Amniotic stem cell (primary cell): ENCODE measurements around the gene ZBTB46.
"Not testable (repeated sequence)": the region's sequence is repeated elsewhere in the genome, so short reads cannot be mapped to it uniquely, and the experiment has no call there.

Experiments used
- DNase-seq: peaks from one replicate; lab custom pipeline; 2025; lab: John Stamatoyannopoulos, UW

The ZBTB46 gene

GRCh38 chr20:63787302-63787701, 43.8 kb downstream of the ZBTB46 start:
- DNase-seq = no peak

DNA sequence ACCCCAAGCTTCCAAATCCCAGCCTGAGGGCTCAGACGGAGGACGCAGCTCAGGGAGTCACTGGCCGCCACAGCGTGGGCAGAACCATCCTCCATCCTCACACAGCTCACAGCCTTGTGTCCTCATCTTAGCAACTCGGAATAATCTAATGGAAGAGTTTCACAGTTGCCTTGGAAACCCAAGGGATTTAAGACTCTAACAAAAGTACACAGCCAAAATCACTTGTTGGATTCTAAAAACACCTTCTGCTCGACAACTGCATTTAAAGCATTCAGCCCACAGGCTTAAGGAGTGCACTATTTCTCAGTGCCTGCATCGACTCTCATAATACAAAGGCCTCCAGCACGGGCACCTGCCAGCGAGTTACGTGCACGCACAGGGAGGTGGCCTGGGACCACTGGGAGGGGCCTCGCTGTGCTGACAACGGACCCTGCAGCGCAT, 45.4 kb downstream of the ZBTB46 start:
- no peak for DNase-seq

DNA sequence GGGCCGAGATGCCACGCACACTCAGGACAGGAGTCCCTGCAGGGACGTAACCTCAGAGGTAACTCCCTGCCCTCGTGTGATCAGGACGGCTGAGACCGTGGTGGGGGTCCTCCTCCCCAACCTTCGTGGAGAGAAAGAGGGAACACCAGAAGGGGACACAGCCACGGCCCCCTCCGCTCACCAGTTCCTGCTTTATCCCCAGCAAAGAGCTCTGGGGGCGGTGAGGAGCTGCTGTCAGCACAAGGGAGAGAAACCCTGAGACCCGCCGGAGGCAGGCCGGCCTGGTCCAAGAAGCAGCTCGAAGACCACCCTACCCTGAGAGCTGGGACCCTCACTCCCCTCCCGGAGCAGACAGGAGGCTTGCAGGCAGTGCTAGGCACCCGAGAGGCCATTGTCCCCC, 47.1 kb downstream of the ZBTB46 start:
- no peak for DNase-seq

GRCh38 chr20:63782521-63782971, 48.5 kb downstream of the ZBTB46 start:
- no peak for DNase-seq

GRCh38 chr20:63782051-63782471, 49.0 kb downstream of the ZBTB46 start:
- DNase-seq = no peak

- no peak for DNase-seq
These were observed 49.9 kb downstream of the ZBTB46 start for GRCh38 chr20:63781181-63781580.

GRCh38 chr20:63778857-63779256, 52.2 kb downstream of the ZBTB46 start:
- no peak for DNase-seq

GRCh38 chr20:63778034-63778752, 52.9 kb downstream of the ZBTB46 start:
- no peak for DNase-seq

GRCh38 chr20:63777614-63778013, 53.5 kb downstream of the ZBTB46 start:
- DNase-seq = no peak

GRCh38 chr20:63776875-63777274, 54.2 kb downstream of the ZBTB46 start:
- DNase-seq = not testable (repeated sequence)

DNA sequence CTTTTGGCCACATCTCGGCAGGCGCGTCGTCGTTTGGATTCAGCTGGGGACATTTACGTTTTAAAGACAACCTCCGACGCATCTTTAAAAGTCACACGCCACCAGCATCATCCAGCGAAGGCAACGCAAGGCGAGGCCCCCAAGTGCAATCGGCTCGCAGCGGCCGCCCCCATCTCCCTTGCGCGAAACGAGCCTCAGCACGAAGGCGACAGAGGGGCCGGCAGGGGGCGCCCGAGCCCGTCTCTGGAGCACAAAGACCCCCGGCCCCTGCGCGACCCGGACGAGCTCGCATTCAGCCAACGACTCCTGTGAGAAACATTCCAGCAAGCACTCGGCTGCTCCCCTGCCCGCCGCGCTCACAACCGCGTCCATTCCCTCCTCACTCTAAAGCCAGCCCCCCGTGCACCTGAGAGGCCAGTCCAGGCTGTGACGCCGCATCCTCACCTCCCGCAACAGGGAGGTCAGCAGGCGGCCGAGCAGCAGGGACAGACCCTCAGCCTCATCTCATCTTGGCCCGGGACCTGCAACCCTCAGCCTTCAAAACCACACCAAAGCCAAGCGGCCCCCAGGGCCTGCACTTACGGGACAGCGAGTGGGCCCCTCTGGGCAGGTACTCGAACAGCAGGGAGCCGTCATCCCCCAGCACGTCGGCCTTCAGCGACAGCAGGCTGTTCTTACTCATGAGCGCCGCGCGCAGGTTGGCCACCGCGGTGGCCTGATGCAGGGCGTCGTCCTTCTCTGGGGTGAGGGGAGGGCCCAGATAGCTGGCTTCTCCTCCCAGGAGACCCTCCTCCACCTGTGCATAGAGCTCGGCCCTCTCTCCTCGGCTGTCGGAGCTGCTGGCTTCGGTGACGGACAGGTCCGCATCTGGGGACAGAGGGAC, 55.7 kb downstream of the ZBTB46 start:
- DNase-seq = no peak

GRCh38 chr20:63774306-63774705, 56.8 kb downstream of the ZBTB46 start:
- DNase-seq = no peak

DNA sequence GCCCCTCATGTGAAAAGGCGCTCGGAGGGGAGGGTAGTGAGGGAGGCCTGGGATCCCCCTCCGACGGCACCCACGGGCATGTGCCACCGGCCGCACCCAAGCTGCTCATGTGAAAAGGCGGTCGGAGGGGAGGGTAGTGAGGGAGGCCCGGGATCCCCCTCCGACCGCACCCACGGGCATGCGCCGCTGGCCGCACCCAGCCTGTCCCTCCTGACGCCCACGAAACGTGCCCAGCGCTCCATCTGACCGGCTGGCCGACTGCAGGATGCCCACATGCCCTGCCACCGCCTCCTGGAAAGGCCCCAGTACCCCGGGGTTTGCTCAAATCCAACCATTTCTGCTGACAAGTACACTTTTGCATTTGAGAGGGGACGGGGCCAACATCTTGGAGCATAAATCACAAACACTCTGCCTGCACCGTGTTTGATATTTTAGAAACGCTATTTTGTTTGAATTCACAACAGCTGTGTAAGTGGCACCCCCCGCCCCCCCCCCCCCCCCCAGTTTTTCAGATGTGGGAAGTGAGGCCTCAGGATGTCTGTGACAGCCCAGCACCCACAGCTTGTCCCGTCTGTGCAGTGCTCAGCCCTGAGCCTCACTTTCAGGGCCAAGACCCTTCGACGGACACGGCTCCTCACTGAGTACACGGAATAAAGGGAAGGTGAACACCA, 57.4 kb downstream of the ZBTB46 start:
- no peak for DNase-seq

DNA sequence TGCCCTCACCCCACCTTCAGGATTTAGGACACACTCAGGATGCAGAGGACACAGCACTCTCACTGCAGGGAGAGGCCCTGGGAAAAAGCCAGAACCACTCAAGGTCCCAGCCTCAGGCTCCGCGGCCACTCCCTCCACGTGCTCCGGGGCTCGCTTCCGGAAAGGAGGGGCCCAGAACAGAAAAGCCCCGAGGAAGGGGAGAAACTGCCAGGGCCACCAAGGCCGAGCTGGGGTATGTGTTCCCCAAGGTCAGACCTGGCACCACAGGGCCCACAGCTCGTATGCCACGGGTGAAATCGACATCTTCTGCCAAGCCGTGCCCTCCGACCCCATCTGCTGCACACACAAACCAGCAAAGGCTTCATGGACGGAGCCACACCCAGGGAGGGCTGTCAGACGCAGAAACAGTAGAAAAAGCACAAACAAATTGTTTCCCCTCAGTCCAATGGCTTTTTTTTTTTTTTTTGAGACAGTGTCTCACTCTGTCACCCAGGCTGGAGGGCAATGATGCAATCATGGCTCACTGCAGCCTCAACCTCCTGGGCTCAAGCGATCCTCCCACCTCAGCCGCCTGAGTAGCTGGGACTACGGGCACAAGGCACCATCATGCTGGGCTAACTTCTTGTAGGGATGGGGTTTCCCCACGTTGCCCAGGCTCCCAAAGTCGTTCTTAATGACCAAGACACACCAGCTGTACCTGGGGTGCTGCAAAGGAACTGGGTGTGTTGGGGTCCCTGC, 58.1 kb downstream of the ZBTB46 start:
- no peak for DNase-seq

DNA sequence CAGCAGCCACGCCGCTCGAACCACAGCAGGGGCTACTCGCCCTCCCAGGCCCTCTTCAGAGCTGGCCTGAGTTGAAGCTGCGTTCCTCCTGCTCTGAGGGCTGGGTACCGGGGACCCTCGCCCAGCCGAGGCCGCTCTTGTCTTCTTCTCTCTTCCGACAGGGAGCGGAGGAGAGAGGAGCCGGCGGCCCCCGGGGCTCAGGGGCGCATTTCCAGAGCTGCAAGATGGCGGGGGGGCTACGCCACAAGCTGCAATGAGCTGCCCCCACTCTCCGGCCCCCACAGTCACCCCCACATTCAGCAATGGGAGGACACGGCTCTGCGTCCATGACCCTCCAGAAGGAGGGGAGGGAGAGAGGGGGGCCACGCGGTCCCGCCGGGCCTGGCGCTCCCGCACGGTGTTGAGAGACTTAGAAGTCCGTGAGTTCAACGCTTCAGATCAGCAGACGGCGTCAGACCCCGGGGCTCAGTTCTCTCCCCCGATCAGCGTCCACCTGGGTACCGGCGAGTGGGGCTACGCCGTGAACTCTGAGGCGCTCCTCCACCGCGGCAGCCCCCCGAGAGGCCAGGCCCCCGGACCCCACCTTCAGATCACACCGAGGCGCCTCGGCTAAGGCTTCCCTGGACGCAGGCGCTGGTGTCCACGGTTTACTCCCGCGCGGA, 59.9 kb downstream of the ZBTB46 start:
- DNase-seq = no peak

GRCh38 chr20:63769891-63770474, 61.1 kb downstream of the ZBTB46 start:
- no peak for DNase-seq

DNA sequence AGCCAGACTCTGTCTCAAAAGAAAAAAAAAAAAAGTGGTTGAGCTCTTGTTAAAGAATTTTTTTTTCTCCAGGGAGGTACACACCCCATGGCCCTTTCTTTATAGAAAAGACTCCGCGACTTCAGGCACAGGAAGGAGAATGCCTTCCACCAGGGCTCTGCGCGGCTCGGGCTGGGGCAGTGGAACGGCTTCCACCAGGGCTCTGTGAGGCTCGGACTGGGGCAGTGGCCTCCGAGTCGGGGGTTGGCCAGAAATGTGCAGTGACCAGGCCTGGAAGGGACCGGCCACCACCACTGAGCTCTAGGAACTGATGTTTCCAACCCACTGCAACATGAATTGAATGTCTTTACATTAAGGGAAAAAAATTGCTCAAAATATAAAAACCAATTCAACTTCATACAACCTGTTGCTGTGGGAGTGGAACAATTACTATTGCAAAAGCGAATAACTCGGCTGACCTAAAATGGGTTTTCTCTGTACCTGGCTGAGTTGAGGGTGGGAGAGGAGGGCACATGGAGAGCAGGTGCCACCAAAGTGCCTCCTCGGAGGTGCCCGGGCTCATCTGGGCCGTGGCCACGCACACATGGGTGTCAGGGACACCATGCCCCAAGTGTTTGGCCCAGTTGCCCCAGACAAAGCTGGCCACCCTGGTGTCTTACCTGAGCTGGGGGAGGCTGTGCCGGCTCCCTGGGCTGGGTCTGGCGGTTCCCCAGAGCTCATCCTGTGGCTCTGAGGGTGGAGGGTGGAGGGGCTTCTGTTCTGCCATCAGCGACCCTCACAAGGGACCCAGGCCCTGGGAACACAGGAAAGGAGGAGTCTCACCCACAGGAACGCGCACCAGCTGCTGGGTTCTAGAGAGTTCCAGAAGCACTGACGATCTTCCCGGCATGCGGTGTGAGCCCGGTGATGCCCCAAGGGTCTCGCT, 62.2 kb downstream of the ZBTB46 start:
- no peak for DNase-seq

- DNase-seq = no peak
These were observed 63.2 kb downstream of the ZBTB46 start for GRCh38 chr20:63767886-63768285.

- no peak for DNase-seq
These were observed 63.6 kb downstream of the ZBTB46 start for GRCh38 chr20:63767456-63767855.
